HEK293 (cell line): ENCODE measurements around the gene PEX16.

Experiments used
- ATF2 ChIP-seq: fragments of 450-650 bp; formaldehyde crosslinking; IDR thresholded peaks from 2 replicates; pipeline ENCODE4 v1.5.1; 2016; ENCODE audit warnings: missing biosample characterization, missing genetic modification characterization, low read depth
- BCL11A ChIP-seq: fragments of 450-650 bp; formaldehyde crosslinking; IDR thresholded peaks from 2 replicates; pipeline ENCODE4 v1.5.1; 2016; ENCODE audit warnings: low read depth, missing biosample characterization, missing genetic modification characterization
- SETDB1 ChIP-seq: IDR thresholded peaks from one replicate; pipeline ENCODE4 v1.6.1; 2017; ENCODE audit warnings: mild to moderate bottlenecking, low read length, moderate library complexity, mixed read lengths; ENCODE audit not compliant: insufficient read length
- SP7 ChIP-seq: fragments of 450-650 bp; formaldehyde crosslinking; IDR thresholded peaks from 2 replicates; pipeline ENCODE4 v1.5.1; 2016; ENCODE audit warnings: missing biosample characterization, missing genetic modification characterization
- ZBTB10 ChIP-seq: fragments of 450-650 bp; formaldehyde crosslinking; IDR thresholded peaks from 2 replicates; pipeline ENCODE4 v1.5.1; 2016; ENCODE audit warnings: missing biosample characterization, missing genetic modification characterization
- ZBTB49 ChIP-seq: fragments of 450-650 bp; formaldehyde crosslinking; IDR thresholded peaks from 2 replicates; pipeline ENCODE4 v1.5.1; 2016; ENCODE audit warnings: missing biosample characterization, missing genetic modification characterization, low read depth
- ZBTB7A ChIP-seq: fragments of 450-650 bp; formaldehyde crosslinking; IDR thresholded peaks from 2 replicates; pipeline ENCODE4 v1.5.1; 2016; ENCODE audit warnings: low read depth, missing biosample characterization, missing genetic modification characterization
- ZBTB8A ChIP-seq: fragments of 450-650 bp; formaldehyde crosslinking; IDR thresholded peaks from 2 replicates; pipeline ENCODE4 v1.5.1; 2016; ENCODE audit warnings: missing biosample characterization, missing genetic modification characterization
- ZNF155 ChIP-seq: fragments of 450-650 bp; formaldehyde crosslinking; IDR thresholded peaks from 2 replicates; pipeline ENCODE4 v1.5.1; 2016; ENCODE audit warnings: missing biosample characterization, missing genetic modification characterization
- ZNF175 ChIP-seq: fragments of 450-650 bp; formaldehyde crosslinking; IDR thresholded peaks from 2 replicates; pipeline ENCODE4 v1.5.1; 2016; ENCODE audit warnings: missing biosample characterization, missing genetic modification characterization
- ZNF416 ChIP-seq: fragments of 450-650 bp; formaldehyde crosslinking; IDR thresholded peaks from 2 replicates; pipeline ENCODE4 v1.5.1; 2016; ENCODE audit warnings: missing biosample characterization, missing genetic modification characterization
- ZNF776 ChIP-seq: fragments of 450-650 bp; formaldehyde crosslinking; IDR thresholded peaks from 2 replicates; pipeline ENCODE4 v1.5.0; 2017; ENCODE audit warnings: missing biosample characterization, missing genetic modification characterization, borderline replicate concordance
- ZNF785 ChIP-seq: fragments of 450-650 bp; formaldehyde crosslinking; IDR thresholded peaks from 2 replicates; pipeline ENCODE4 v1.5.1; 2016; ENCODE audit warnings: missing biosample characterization, missing genetic modification characterization
- TF ChIP-seq, protein P1 (sequence below): fragments of 450-650 bp; formaldehyde crosslinking; IDR thresholded peaks from 2 replicates; pipeline ENCODE4 v1.5.1; 2016; ENCODE audit warnings: missing biosample characterization, missing genetic modification characterization

DNA sequence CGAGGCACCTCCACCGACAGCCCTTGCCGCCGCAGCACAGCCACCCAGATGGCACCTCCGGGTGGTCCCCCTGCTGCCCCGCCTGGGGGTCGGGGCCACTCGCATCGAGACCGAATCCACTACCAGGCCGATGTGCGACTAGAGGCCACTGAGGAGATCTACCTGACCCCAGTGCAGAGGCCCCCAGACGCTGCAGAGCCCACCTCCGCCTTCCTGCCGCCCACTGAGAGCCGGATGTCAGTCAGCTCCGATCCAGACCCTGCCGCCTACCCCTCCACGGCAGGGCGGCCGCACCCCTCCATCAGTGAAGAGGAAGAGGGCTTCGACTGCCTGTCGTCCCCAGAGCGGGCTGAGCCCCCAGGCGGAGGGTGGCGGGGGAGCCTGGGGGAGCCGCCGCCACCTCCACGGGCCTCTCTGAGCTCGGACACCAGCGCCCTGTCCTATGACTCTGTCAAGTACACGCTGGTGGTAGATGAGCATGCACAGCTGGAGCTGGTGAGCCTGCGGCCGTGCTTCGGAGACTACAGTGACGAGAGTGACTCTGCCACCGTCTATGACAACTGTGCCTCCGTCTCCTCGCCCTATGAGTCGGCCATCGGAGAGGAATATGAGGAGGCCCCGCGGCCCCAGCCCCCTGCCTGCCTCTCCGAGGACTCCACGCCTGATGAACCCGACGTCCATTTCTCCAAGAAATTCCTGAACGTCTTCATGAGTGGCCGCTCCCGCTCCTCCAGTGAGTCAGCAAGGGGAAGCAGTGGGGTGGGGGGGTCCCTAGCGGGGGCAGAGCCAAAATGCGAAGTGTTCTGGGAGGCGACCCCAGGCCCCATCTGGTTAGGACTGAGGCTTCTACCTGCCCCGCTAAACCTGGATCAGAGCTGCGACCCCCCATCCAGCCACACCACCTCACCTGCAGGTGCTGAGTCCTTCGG, 15.0 kb downstream of the PEX16 start:
- TF ChIP-seq ZNF785 (tag by site-specific recombination) (no peak), ZNF776 (tag by site-specific recombination) (no peak), ZNF175 (tag by site-specific recombination) (no peak), ZBTB49 (tag by site-specific recombination) (no peak), SP7 (tag by site-specific recombination) (no peak), BCL11A (tag by site-specific recombination) (no peak), ZBTB8A (tag by site-specific recombination) (no peak), ZNF416 (tag by site-specific recombination) (no peak), ATF2 (tag by site-specific recombination) (no peak), ZBTB7A (no peak), ZNF155 (tag by site-specific recombination) (no peak), ZBTB10 (tag by site-specific recombination) (no peak), SETDB1 (no peak)
- TF ChIP-seq, protein P1, sequence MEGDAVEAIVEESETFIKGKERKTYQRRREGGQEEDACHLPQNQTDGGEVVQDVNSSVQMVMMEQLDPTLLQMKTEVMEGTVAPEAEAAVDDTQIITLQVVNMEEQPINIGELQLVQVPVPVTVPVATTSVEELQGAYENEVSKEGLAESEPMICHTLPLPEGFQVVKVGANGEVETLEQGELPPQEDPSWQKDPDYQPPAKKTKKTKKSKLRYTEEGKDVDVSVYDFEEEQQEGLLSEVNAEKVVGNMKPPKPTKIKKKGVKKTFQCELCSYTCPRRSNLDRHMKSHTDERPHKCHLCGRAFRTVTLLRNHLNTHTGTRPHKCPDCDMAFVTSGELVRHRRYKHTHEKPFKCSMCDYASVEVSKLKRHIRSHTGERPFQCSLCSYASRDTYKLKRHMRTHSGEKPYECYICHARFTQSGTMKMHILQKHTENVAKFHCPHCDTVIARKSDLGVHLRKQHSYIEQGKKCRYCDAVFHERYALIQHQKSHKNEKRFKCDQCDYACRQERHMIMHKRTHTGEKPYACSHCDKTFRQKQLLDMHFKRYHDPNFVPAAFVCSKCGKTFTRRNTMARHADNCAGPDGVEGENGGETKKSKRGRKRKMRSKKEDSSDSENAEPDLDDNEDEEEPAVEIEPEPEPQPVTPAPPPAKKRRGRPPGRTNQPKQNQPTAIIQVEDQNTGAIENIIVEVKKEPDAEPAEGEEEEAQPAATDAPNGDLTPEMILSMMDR (tag by site-specific recombination), result no peak
